GM19467 (cell line): ENCODE results near the gene AOPEP.

Experiments used
- ATAC-seq: cut with Tn5 transposase; IDR thresholded peaks from one replicate; pipeline ENCODE4 v1.9.1; 2021; ENCODE audit warnings: mild to moderate bottlenecking, moderate library complexity; ENCODE audit not compliant: unreplicated experiment

AOPEP gene

DNA sequence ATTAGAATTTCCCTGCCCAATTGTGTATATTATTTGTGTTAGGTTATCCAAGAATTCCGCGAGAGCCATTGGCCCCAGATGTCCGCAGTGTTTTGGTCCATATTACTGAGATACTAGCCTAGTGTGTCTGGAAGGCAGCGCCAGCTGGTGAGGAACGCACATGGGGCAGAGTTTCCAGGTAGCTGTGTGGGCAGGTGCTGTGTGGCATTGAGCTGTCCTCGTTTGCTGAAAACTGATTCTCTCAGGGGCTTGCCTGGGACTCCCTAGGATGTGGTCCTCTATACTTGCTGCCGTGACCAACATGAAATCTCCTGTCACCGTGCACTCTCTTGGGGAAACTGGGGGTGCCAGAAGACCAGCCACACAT is 302.3 kb downstream of the AOPEP start:
- ATAC-seq = no peak

DNA sequence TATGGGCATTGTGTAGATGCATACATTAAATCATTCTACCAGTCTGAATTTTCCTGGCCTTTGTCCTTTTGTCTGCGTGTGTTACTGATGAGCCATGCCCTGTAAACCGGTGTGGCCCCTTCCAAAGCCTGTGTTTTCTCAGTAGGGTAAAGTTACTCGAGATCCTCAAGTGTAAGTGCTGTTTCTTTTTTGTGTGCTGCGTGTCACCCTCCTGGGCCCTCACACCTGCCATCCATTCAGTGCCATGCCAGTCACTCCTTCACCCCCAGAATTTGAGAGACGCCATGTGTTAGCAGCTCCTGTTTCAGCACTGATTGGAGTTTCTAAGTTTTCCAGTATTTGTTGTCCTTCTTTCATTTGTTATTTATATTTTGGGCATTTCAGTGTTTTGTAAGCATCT is 302.8 kb downstream of the AOPEP start:
- no peak for ATAC-seq

- no peak for ATAC-seq
These were observed 303.2 kb downstream of the AOPEP start for GRCh38 chr9:95029720-95030119.

DNA sequence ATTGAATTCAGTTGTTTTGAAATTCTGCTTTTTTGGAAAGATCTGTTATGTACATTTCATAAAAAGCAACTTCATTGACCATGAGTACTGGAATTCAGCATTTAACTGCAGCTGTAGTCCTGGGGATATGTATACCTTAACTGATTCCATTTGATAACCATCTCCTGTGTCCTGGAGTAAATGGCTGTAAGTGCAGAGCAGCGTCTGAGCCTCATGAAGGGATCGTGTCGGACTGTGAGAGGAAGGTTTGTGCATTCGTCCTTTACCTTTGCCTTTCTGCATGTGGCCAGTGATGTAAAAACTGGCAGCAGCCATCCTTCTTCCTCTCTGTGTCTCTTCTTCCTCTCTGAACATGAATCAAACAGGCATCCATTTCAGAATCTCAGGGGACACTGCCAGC is 303.8 kb downstream of the AOPEP start:
- no peak for ATAC-seq

DNA sequence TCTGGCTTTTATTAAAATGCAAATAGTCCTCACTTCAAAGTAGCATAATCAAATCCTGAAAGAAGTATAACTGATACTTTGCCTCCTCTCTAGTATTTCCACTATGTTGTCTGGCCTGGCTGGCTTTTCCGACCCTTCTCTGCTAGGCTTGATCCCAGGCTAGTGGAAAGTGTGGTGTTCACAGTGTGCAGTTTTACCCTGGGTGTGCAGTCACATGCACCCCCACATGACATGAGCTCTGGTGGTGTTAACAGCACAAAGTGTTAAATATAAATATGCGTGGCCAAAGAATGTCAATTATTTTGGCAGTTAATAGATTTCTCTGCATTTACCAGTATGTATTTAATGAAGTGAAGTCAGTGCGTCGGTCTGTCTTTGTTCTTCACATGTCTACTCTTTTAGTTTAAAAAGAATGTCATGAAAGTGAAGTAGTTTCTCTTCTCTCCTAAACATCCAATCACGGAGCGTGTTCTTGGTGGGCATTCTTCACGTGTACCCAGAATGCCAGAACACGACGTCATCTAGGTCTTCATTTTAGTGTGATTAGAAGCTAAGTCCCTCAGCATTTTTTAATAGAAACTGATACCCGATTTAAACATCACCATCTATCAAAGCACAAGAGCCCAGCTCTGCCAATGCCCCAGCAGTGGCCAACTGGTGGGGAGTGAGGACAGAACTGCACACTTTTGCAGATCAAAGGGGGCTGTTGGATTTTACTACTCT is 304.6 kb downstream of the AOPEP start:
- ATAC-seq = no peak

DNA sequence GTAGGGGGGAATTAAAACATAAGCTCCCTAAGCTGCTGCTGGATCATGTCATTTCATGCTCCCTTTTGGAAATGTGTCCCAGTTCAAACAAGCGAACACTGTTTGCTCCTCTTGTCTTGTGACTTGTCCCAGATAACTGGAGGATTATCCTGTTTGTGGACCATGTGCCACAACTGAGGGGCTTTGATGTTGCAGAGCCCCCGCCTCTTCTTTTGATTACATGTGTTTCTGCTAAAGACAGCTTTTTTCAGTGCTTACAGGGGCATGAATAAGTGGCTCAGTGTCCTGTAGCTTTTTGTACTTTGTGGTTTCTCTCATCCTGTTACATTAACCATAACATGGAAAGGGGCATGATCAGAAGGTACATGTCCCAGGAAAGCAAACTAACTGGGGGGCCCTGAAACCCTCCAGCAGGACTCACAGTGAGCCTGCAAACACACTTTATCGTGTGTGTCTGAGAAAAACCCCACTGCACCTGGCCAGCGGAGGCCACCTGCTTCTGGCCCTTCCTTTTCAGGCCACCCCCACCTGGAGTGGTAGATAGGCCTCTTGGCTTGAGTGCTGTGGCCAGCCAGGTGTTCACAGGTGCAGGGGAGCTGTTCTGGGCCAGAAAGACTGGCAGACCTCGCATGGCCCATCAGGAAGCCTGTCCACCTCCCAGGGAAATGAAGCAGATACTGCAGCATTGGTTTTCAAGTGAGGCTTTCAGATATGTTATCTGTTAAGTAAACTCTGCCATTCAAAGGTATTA is 305.4 kb downstream of the AOPEP start:
- ATAC-seq = no peak

DNA sequence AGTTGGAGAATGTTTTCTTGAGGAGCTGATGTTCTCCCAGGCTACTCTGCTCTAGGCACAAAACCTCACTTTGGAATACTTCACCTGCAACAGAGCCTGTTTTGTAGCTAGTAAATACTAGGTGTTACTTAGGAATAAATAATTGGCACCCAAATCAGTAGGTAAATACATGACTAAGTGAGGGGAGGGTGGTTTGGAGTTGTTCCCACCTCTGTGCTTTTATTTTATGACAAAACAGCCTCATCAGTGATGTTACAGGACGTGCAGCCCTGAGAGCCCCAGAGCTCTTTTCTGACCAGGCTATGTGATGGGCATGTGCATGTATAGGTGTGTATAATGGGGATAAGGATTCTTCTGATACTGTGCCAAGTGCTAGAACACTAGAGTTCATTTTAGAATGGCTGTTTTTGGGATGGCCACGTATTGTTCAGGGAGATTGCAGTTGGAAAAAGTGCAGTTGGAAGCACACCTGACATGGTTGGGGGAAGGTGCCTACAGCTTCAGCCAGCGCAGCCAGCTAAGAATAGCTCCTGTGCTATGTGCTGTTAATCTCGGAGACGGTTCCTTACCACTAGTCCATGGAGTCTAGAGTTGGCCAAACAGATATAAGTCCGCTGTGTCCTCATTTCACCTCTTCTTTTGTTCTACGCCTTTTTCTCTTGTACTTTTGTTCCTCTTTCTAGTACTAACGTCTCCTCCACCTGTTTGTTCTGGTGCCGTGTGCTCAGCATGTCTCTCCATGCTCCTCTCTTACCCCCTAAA is 306.3 kb downstream of the AOPEP start:
- no peak for ATAC-seq

DNA sequence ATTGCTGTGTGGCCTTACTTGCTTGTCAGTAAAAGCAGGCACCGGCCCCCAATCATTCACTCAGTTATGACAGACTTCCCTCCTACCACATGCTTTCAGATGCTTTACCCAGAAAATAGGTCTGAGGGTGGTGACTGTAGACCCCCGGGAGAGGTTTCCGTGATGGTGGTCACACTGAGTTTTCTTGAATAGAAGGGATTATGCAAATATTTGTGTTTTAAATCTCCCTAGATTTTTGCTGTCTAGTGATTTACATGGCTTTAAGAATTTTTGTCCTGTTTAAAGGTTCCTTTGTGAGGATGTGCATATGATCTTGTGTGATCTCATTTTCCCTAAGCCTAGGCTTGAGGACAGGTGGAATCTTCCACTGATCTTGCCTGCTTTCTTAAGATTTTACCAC is 309.3 kb downstream of the AOPEP start:
- ATAC-seq = no peak

DNA sequence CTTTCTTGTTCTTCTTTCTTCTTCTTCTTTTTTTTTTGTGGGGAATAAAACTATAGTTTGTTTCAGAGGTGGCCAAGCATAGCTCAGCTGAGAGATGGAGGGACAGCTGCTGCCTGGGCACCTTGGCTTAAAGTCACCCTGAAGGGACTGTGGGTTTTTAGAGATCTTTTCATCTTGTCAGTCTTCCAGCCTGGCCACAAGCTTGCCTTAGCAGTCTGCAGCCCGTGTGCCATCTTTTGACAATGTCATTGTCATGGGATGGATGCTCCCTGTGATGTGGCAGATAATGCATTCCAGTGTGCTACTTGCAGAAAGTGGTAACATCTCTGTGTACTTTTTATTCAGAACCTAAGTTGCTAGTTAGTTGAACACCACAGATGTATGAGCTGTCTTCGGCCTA is 310.2 kb downstream of the AOPEP start:
- no peak for ATAC-seq

GRCh38 chr9:95037789-95038521 is 311.5 kb downstream of the AOPEP start:
- no peak for ATAC-seq

DNA sequence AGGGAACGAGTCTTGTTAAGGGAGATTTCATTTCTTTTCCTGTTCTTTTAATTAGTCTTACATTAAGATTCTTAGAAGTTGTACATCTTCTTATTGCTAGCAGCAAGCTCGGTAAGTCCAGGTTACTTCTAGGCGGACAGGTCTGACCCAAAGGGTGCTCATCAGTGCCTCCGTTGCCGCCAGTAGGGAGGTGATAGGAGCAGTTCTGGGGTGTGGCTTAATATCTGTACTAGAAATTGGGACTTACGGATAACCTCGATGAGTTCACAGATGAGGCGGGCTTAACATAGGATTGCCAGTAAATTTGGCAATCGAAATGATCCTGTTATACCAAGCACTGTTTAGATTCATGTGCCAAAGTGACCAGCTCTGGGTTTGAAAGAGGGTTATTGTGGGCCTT is 312.2 kb downstream of the AOPEP start:
- no peak for ATAC-seq

- no peak for ATAC-seq
These were observed 313.6 kb downstream of the AOPEP start for GRCh38 chr9:95040106-95040505.

- ATAC-seq = no peak
These were observed 317.3 kb downstream of the AOPEP start for GRCh38 chr9:95043826-95044225.

- ATAC-seq = no peak
These were observed 318.4 kb downstream of the AOPEP start for GRCh38 chr9:95044731-95045508.

DNA sequence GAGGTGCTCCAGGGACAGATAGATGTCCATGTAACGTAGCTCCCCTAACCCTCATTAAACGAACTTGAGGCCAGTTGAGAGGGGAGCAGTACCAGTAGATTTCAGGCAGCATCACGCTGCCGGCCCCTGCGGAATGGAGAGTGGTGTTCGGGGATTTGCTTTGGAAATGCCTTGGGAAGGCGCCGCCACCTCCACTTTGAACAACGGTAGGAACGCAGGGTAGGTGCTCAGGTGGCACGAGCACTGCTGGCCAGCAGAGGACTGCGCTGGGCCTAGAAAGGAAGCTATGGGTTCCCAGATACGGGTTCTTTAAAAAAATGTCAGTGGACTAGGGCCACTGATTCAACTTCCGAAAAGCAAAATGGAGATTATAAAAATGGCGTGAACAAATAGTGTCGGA is 319.3 kb downstream of the AOPEP start:
- ATAC-seq = no peak

DNA sequence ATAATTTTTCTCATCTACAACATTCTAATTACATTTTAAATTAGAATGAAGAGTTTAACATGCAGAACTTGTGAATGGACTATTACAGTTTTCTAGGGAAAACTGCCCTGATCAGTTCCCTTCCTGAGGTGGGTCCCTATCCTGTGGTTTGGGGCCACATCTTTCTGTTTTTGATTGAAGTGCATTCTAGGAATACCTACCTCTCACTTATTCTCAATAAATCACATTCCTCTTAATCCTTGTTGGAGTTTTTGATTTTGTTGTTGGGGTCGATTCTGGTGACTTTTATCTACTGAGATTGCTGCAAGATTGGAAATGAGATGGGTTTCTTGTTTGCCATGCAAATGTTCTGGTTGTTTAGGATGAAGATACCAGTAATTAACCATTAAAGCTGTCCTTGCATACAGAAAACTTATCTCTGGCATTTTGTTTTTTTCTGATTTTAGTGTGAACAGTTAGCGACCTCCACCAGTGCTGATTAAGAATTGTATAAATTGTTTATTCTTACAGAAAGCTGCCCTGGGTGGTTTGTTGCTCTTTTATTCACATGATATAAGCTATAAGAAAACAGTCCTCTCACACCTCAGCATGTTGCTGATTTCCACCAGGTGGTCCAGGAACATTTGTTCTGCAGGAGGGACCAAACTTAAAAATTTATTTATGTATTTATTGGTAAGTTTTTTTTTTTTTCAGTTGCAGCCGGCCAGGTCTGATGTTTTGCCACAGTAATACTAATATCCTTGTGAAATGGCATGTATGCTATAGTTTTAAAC is 321.1 kb downstream of the AOPEP start:
- ATAC-seq = no peak

DNA sequence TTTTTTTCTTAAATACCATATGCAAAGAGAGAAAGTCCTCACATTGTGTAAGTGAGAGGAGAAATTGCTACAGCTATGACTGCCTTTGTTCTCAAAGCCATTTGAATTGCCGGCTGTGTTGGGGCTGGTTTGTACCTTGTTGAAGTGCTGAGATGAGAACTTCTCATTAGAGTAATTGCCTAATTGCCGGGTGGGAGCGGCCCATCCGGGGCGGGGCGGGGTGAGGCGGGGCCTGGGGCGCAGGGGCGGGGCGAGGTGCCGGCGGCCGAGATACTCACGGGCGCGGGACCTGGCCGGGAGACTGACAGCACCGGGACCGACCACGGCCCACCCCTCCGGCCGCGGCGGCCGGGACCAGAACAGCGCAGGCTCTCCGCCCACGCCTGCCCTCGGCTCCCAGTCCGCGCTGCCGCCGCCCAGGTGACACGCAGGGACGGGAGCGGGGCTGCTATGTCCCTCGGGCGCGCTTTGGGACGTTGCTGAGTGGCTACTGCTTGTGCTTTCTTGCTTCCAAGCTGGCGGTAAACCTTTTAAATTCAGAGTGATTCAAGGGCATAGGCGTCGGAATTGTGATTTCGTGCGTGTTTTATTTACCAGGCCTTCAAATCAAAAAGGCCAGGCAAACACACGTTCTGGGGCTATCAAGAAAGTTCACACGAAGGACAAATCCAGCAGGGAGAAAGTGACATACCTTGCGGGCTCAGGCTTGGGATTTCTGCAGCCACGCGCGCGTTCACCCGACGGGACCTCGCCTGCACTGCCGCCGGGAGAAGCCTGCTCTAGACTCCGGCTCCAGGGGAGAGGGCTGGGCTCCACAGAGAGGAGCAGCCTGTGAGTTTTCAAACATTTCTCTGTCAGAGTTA is 322.0 kb downstream of the AOPEP start:
- peak; percentile 70 for ATAC-seq

GRCh38 chr9:95049761-95050160 is 323.3 kb downstream of the AOPEP start:
- no peak for ATAC-seq
